ENCODE results near the gene RGPD6. TPM values are rescaled to one million over a fixed set of nuclear protein-coding genes. Genes with fewer than 3 reads are reported as not detected.
"Not testable (repeated sequence)": the region's sequence is repeated elsewhere in the genome, so short reads cannot be mapped to it uniquely, and the experiment has no call there.

The RGPD6 gene
- total RNA-seq, 1 donor from 2014 or later, result 23.0 TPM

- not testable (repeated sequence) for DNase-seq (ENCODE audit: low read depth, low spot score)
Observed at GRCh38 chr2:110481200-110481599, 95.8 kb downstream of the RGPD6 start.

- DNase-seq (ENCODE audit: low read depth, low spot score), result not testable (repeated sequence)
Observed at GRCh38 chr2:110480084-110480483, 96.9 kb downstream of the RGPD6 start.

- not testable (repeated sequence) for DNase-seq (ENCODE audit: low read depth, low spot score)
Observed at GRCh38 chr2:110477370-110477769, 99.7 kb downstream of the RGPD6 start.

- not testable (repeated sequence) for DNase-seq (ENCODE audit: low read depth, low spot score)
Observed at GRCh38 chr2:110476952-110477351, 100.1 kb downstream of the RGPD6 start.

- DNase-seq (ENCODE audit: low read depth, low spot score), result not testable (repeated sequence)
Observed at GRCh38 chr2:110475627-110476359, 101.2 kb downstream of the RGPD6 start.

GRCh38 chr2:110474898-110475297 is 102.1 kb downstream of the RGPD6 start:
- DNase-seq (ENCODE audit: low read depth, low spot score), result not testable (repeated sequence)

- DNase-seq (ENCODE audit: low read depth, low spot score), result not testable (repeated sequence)
Observed at GRCh38 chr2:110473059-110473358, 104.0 kb downstream of the RGPD6 start.

- DNase-seq (ENCODE audit: low read depth, low spot score), result not testable (repeated sequence)
Observed at GRCh38 chr2:110472171-110473058, 104.6 kb downstream of the RGPD6 start, which contains the start of gene LIMS4. Gene LIMS4 (minus strand): TSS chr2:110472816. CDS start chr2:110472778, 38 bp downstream.

GRCh38 chr2:110468921-110469320 is 108.1 kb downstream of the RGPD6 start:
- DNase-seq (ENCODE audit: low read depth, low spot score), result not testable (repeated sequence)

- DNase-seq (ENCODE audit: low read depth, low spot score), result not testable (repeated sequence)
Observed at GRCh38 chr2:110465312-110465711, 111.7 kb downstream of the RGPD6 start.

Other genes with a start within 250 kb of the RGPD6 start
- gene LIMS4, start 104.4 kb downstream of the RGPD6 start, total RNA-seq, result 11.1 and 12.4 TPM in 2 replicates
- 27.7 and 101 TPM in 2 replicates for gene BUB1, start 100.8 kb upstream of the RGPD6 start, total RNA-seq
- under 0.01 TPM in 1 of 2 replicates, not detected in the other for gene ACOXL, start 155.4 kb upstream of the RGPD6 start, total RNA-seq

Measured in pulmonary artery endothelial cell (primary cell).